GM23338 (cell line): ENCODE measurements around the gene PEPD. TPM values are rescaled to one million over a fixed set of nuclear protein-coding genes. Genes with fewer than 3 reads are reported as not detected.

Experiments
- ATAC-seq: fragments of 200-7000 bp; cut with Tn5 transposase; 3 replicates; pipeline ENCODE4 v1.9.1; 2020
- DNase-seq: peaks from one replicate; pipeline ENCODE4 v3.0.0-alpha.2; 2015; ENCODE audit warnings: low spot score
- H2AFZ ChIP-seq: fragments of 200-600 bp; sonication (generic); 2 replicates; pipeline ENCODE4 v1.8.0; 2016; ENCODE audit warnings: antibody characterized with exemption, mild to moderate bottlenecking, moderate library complexity
- H3F3A ChIP-seq: fragments of 200-600 bp; sonication (generic); replicated peaks from 2 replicates; pipeline ENCODE4 v1.8.0; 2017; ENCODE audit warnings: antibody characterized with exemption, mixed run types, low read depth
- H3K27ac ChIP-seq: fragments of 200-600 bp; sonication (generic); 2 replicates; pipeline ENCODE4 v1.6.1; 2016; ENCODE audit warnings: low read depth
- H3K27me3 ChIP-seq: fragments of 200-600 bp; sonication (generic); 2 replicates; pipeline ENCODE4 v1.8.0; 2016; ENCODE audit warnings: mild to moderate bottlenecking, mixed run types, moderate library complexity; ENCODE audit not compliant: insufficient read depth
- H3K36me3 ChIP-seq: fragments of 200-600 bp; sonication (generic); 2 replicates; pipeline ENCODE4 v1.8.0; 2016; ENCODE audit warnings: mild to moderate bottlenecking; ENCODE audit not compliant: insufficient read depth
- H3K4me1 ChIP-seq: fragments of 200-600 bp; sonication (generic); 2 replicates; pipeline ENCODE4 v1.8.0; 2016; ENCODE audit warnings: mild to moderate bottlenecking, moderate library complexity; ENCODE audit not compliant: insufficient read depth
- H3K4me2 ChIP-seq: fragments of 200-600 bp; sonication (generic); 2 replicates; pipeline ENCODE4 v1.7.1; 2017; ENCODE audit warnings: mixed run types
- H3K4me3 ChIP-seq: fragments of 200-600 bp; sonication (generic); 2 replicates; pipeline ENCODE4 v1.6.1; 2016; ENCODE audit warnings: mixed run types
- H3K79me2 ChIP-seq: fragments of 200-600 bp; sonication (generic); replicated peaks from 2 replicates; pipeline ENCODE4 v1.8.0; 2017; ENCODE audit warnings: mild to moderate bottlenecking; ENCODE audit not compliant: insufficient read depth
- H3K9me2 ChIP-seq: fragments of 200-600 bp; sonication (generic); 2 replicates; pipeline ENCODE4 v1.8.0; 2017; ENCODE audit not compliant: insufficient read depth
- H4K20me1 ChIP-seq: fragments of 200-600 bp; sonication (generic); replicated peaks from 2 replicates; pipeline ENCODE4 v1.8.0; 2017; ENCODE audit warnings: mild to moderate bottlenecking; ENCODE audit not compliant: insufficient read depth
- H3K27ac Mint-ChIP-seq: 2 replicates; pipeline ENCODE4 v1.8.0; 2020; ENCODE audit warnings: inconsistent platforms, mild to moderate bottlenecking, moderate library complexity, mixed read lengths
- H3K27me3 Mint-ChIP-seq: 3 replicates; pipeline ENCODE4 v1.8.0; 2022; ENCODE audit warnings: low read depth, mild to moderate bottlenecking, moderate library complexity, mixed read lengths, inconsistent platforms; ENCODE audit not compliant: insufficient read depth, poor library complexity
- H3K36me3 Mint-ChIP-seq: 3 replicates; pipeline ENCODE4 v1.8.0; 2021; ENCODE audit warnings: low read depth, mild to moderate bottlenecking, inconsistent platforms, moderate library complexity, mixed read lengths
- H3K4me1 Mint-ChIP-seq: 3 replicates; pipeline ENCODE4 v1.8.0; 2020; ENCODE audit warnings: mild to moderate bottlenecking, inconsistent platforms, mixed read lengths
- H3K4me3 Mint-ChIP-seq: 3 replicates; pipeline ENCODE4 v1.8.0; 2021; ENCODE audit warnings: moderate library complexity, mild to moderate bottlenecking, inconsistent platforms, mixed read lengths
- H3K9me3 Mint-ChIP-seq: 3 replicates; pipeline ENCODE4 v1.8.0; 2020; ENCODE audit warnings: moderate library complexity, mild to moderate bottlenecking, inconsistent platforms, mixed read lengths
- CREB1 ChIP-seq: fragments of 250-450 bp; sonication (Bioruptor Pico); IDR thresholded peaks from 2 replicates; pipeline ENCODE4 v1.5.0; 2020; ENCODE audit warnings: low read depth, mild to moderate bottlenecking, moderate library complexity
- ETS1 ChIP-seq: IDR thresholded peaks from 2 replicates; pipeline ENCODE4 v1.6.1; 2016; ENCODE audit warnings: antibody characterized with exemption
- EZH2 ChIP-seq: fragments of 200-600 bp; sonication (generic); IDR thresholded peaks from one replicate; pipeline ENCODE4 v1.8.0; 2017; ENCODE audit warnings: antibody characterized with exemption, mild to moderate bottlenecking, low read depth; ENCODE audit not compliant: unreplicated experiment
- EZH2phosphoT487 ChIP-seq: fragments of 200-600 bp; sonication (generic); IDR thresholded peaks from one replicate; pipeline ENCODE4 v1.8.1; 2018; ENCODE audit warnings: antibody characterized with exemption; ENCODE audit not compliant: unreplicated experiment
- JUNB ChIP-seq: IDR thresholded peaks from one replicate; pipeline ENCODE4 v1.6.1; 2016; ENCODE audit warnings: antibody characterized with exemption; ENCODE audit not compliant: unreplicated experiment
- POLR2AphosphoS5 ChIP-seq: IDR thresholded peaks from 2 replicates; pipeline ENCODE4 v1.6.1; 2016; ENCODE audit warnings: antibody characterized with exemption, low read depth
- STAT1 ChIP-seq: IDR thresholded peaks from one replicate; pipeline ENCODE4 v1.6.1; 2016; ENCODE audit warnings: antibody characterized with exemption; ENCODE audit not compliant: unreplicated experiment
- ZNF114 ChIP-seq: fragments of 250-450 bp; sonication (Bioruptor Pico); IDR thresholded peaks from 2 replicates; pipeline ENCODE4 v1.5.0; 2020; ENCODE audit warnings: mild to moderate bottlenecking, moderate library complexity
- ZNF462 ChIP-seq: fragments of 250-450 bp; sonication (Bioruptor Pico); IDR thresholded peaks from 2 replicates; pipeline ENCODE4 v1.5.0; 2020; ENCODE audit warnings: mild to moderate bottlenecking, moderate library complexity
- polyA plus RNA-seq: library from polyadenylated mRNA; unstranded; fragments of >200 nt; fragmentation: Nextera tagmentation; extraction: Ambion mirVana; gene quantifications from 2 replicates; pipeline ENCODE4 v1.2.1, GENCODE V29; 2016
- total RNA-seq: library from RNA; depleted of rRNA; stranded (reverse); fragments of >200 nt; shearing (Covaris generic); gene quantifications from 2 replicates; pipeline ENCODE4 v1.2.3, GENCODE V29; 2014
- TF ChIP-seq, protein P1 (sequence below), 2 experiments: fragments of 200-600 bp in 1 of 2; sonication (generic) in 1 of 2; conservative IDR thresholded peaks; 2 replicates each; pipeline versions ENCODE4 v1.5.1 to v1.6.1; 2016 to 2017; ENCODE audit warnings: antibody characterized with exemption in 2 of 2, low read depth in 2 of 2, mild to moderate bottlenecking in 2 of 2, moderate library complexity in 1 of 2

PEPD gene
- total and polyA plus RNA-seq, 2 experiments from 2014 or later = 81.7 to 89.2 TPM

- TF ChIP-seq ZNF462 (CRISPR knock-in tag) (no peak), CREB1 (CRISPR knock-in tag) (no peak), POLR2AphosphoS5 (no peak)
Observed at GRCh38 chr19:33558151-33558550, 36.6 kb upstream of the PEPD start (continued).

DNA sequence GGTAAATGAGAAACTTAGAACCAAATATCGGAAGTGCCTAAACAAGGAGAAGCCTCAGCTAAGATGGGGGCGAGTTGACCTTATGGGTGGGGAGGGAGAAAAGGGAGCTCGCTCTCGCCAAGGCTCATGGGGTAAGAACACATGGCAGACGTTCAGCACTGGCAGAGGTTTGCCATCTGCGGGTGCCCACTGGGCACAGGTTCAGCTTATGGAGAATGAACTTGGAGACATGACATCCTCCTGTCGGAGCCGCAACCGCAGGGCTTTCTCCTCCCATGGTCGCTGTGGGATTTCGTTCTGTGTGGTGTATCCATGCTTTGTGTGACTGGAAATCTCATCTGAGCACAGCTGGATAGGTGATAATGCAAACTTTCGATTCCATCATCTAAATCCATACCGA lies 36.1 kb upstream of the PEPD start:
- DNase-seq (no peak), ATAC-seq (no peak)
- H3K4me2 ChIP-seq = no peak overlapping the region
- H3K27me3 ChIP-seq = no peaks in the 10 kb centered on the region
- H3K4me3 ChIP-seq = no peak overlapping the region
- no peak overlapping the region for H3K27ac Mint-ChIP-seq
- peaks cover 12% of the 10 kb centered on the region for H3K4me1 Mint-ChIP-seq
- no peaks in the 10 kb centered on the region for H3K4me1 ChIP-seq
- H3K36me3 Mint-ChIP-seq = no peaks in the 10 kb centered on the region
- H3K9me2 ChIP-seq = no peaks in the 10 kb centered on the region; the same call in none of the 2 replicates
- H3K4me3 Mint-ChIP-seq = no peak overlapping the region
- H3F3A ChIP-seq = no peaks in the 10 kb centered on the region
- no peaks in the 10 kb centered on the region for H3K36me3 ChIP-seq
- H3K79me2 ChIP-seq = no peaks in the 10 kb centered on the region
- no peak overlapping the region for H3K27ac ChIP-seq
- peaks cover 9% of the 10 kb centered on the region for H3K27me3 Mint-ChIP-seq
- H3K9me3 Mint-ChIP-seq = no peaks in the 10 kb centered on the region; the same call in 2 of the 3 replicates
- no peaks in the 10 kb centered on the region for H4K20me1 ChIP-seq
- H2AFZ ChIP-seq = no peak overlapping the region
- no peak for TF ChIP-seq EZH2
- TF ChIP-seq POLR2AphosphoS5 = no peak
- TF ChIP-seq, protein P1, sequence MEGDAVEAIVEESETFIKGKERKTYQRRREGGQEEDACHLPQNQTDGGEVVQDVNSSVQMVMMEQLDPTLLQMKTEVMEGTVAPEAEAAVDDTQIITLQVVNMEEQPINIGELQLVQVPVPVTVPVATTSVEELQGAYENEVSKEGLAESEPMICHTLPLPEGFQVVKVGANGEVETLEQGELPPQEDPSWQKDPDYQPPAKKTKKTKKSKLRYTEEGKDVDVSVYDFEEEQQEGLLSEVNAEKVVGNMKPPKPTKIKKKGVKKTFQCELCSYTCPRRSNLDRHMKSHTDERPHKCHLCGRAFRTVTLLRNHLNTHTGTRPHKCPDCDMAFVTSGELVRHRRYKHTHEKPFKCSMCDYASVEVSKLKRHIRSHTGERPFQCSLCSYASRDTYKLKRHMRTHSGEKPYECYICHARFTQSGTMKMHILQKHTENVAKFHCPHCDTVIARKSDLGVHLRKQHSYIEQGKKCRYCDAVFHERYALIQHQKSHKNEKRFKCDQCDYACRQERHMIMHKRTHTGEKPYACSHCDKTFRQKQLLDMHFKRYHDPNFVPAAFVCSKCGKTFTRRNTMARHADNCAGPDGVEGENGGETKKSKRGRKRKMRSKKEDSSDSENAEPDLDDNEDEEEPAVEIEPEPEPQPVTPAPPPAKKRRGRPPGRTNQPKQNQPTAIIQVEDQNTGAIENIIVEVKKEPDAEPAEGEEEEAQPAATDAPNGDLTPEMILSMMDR (conservative IDR thresholded peaks at IDR 0.05; ENCODE audit: low read depth in 2 of 2) = no peak
- no peak for TF ChIP-seq ETS1
- TF ChIP-seq STAT1 = no peak
- no peak for TF ChIP-seq JUNB
- no peak for TF ChIP-seq CREB1 (CRISPR knock-in tag)
- no peak for TF ChIP-seq ZNF114
- no peak for TF ChIP-seq EZH2phosphoT487
